ENCODE results near the gene TNFRSF11A.

The TNFRSF11A gene

DNA sequence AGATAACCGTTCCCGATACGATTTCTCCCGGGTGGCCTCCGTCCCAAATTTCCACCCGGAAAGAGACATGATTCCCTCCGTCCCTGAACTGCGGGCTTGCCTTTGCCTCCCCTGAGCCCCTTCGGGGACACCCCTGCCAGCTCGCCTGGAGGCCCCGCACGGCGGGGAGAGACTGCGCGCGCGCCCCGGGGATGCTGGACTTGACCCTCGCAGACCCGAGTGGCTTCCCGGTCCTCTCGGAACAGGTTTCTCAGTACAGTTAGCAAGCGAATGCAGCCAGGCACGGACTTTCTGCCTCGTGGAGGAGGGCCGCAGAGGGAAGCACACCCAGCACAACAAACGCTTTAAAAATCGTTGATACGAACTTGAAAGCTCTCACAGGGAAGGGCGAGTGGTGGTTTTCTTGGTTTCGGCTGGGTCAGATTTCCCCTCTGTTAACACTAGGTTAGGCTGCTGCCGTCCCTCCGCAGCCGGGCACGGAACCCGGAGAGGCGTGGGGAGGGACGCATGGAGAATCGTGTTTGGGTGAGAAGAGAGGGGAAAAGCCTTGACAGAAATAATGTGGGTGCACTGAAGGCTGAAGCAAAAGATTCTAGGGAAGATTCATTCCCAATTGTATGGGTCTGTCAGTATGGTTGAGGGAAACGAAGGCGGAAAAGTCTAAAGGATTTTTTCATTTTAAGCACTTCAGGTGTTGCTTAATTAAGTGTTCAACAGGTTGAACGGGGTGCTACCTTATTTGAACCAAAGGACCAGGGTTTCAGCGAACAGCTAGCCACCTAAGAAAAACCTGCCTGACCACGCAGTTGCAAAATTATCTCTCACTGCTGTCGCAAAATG, 916 bp downstream of the TNFRSF11A start:
- no peak for DNase-seq

DNA sequence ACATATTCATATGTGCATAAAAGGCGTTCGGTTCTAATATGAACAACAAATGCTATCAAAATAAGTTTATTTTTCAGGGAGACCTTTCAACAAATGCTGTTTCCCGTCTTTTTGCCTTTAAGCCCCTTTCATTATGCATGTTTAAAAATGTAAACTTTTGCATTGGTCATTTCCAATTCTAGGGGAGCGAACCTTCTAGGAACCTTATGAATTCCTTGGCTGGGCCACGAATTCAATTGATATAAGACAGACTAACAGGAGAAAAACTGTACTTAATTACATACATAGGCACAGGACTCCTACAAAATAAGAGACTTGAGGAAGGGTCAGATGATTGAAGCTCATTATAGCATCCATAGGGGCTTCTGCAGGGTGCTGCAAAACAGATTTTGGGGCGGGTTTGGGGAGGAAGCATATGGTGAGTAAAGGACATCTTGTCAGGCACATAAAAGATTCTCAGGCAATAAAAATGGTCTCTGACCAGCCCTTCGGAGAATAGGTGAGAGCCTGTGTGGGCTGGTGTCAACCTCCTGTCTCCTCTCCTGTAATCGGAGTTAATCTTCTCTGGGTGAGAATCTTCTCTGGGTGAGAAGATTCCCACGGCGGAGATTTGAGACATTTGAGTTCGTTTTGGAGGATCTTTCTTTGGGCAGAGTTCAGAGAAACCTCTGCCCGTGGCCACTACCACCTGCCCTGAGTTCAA, 1.7 kb downstream of the TNFRSF11A start:
- DNase-seq = no peak

DNA sequence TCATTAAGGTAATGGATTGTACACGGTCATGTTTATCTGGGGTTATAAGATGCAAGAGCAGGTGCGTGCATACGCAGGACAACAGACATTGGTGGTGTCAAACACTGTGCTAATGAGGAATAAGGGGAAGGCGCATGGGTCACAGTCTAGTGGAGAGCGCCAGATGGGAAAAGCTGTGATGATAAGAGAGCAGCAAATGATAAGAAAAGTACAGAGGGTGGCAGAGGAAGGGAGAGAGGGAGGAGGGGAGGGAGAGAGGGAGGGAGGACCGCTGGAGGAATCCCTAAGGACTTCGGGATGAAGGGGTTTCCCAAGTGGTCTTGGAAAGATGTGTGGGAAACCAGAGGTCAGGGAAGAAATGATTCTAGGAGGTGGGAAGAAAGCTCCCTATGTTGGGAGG, 2.9 kb downstream of the TNFRSF11A start:
- DNase-seq = no peak

DNA sequence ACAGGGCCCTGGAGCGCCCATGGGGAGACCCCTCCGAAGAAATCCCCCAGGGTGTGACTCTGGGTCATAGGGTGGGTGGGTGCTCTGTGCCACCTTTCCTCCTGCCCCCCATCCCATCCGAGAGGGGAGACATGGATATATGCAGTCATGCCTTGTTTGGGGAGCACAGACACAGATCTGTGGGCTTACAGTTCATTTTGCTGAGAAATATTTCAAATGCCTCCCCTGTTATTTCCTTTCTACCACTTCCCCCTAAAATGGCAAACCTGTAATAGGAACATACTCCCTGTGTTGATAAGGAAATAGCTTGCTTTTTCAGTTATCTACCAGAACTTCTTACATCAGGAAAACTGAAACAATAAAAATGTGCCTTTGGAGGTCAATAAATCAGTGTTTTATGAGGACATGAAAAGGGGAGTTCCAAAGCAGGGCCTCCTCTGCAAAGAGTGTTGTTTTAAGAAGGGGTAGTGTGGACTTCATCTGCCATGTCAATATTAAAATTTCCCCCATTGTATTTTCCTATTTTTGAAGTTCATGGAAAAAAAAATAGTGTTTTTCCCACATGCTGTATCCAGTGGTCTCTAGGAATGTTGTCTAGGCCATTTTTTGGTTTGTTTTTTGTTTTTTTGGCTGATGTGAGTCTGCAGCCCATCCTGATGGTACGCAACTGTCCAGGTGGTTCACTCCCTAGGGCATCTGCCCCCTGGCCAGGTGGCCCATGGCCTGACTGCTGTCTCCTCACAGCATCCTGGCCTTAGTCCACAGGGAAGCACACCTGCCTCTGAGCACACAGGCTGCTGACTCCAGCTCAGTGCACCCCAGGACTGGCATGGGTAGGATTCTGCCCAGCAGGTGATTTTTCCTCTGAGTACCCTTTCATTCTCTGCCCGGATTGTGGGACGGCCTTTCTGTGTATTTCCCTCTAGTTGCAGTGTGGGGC, 3.7 kb downstream of the TNFRSF11A start:
- no peak for DNase-seq

DNA sequence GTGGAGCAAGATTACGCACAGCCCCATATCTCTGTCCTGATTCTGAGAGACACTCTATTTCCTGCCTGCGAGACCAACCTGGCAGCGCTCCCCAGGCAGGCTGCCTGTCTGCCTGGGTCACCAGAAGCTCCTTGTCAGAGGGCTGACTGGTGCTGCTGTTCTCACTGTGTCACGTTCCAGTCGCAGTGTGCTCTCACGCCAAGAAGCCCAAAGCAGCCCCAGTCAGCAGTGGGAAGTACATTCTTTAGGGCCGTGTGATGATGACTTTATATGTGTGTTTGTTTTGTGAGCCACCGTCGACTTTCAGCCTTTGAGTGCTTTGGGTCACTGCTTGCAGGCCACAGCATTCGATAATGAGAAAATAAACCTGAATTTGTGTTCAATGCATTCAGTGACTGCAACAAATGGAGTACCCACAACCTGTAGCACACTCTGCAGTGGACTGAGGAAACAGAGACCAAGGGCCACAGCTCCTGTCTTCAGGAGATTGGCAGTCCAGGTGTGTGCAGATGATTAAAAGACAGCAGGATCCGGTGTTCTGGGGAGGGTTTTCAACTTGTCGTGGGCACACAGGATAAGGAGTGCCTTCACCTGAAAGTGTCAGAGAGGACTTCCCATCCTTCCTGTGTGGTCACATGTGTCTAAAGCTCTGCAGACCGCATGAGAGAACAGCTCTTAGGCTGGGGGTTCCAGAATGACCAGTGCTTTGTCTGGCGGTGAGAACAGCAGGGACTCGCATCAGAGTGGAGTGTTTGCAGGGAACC, 4.8 kb downstream of the TNFRSF11A start:
- no peak for DNase-seq

DNA sequence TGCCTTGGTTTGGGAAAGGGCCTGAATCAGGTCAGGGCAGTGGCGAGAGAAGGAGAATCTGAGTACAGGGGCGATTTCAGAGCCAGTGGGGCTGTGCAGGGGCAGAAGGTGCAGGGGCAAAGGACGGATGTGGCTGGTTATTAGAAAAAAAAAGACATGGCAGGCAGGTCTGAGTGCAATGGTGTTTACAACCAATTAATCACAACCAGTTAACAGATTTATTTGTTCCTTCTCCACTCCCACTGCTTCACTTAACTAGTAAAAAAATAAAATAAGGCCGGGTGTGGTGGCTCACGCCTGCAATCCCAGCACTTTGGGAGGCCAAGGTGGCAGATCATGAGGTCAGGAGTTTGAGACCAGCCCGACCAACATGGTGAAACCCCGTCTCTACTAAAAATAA, 5.5 kb downstream of the TNFRSF11A start:
- DNase-seq = no peak

- no peak for DNase-seq
Observed at GRCh38 chr18:62331581-62332356, 6.7 kb downstream of the TNFRSF11A start.

DNA sequence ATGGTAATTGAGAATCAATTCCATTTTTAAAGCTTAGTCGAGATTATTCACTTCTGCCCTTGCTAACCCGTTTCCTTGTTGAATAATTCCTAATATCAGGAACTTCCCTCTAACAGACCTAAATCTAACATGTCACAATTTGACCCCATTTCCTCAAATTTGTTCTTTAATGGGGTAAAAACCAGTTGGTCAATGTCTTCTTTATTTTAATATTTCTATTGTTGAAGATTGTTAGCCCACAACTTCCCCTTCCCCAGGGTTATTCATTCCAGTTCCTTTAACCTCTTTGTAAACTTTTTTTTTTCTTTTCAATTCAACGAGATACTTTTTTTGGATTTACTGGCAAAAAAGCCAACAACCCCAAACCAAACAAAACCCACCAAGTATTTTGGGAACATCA, 7.3 kb downstream of the TNFRSF11A start:
- DNase-seq = no peak

DNA sequence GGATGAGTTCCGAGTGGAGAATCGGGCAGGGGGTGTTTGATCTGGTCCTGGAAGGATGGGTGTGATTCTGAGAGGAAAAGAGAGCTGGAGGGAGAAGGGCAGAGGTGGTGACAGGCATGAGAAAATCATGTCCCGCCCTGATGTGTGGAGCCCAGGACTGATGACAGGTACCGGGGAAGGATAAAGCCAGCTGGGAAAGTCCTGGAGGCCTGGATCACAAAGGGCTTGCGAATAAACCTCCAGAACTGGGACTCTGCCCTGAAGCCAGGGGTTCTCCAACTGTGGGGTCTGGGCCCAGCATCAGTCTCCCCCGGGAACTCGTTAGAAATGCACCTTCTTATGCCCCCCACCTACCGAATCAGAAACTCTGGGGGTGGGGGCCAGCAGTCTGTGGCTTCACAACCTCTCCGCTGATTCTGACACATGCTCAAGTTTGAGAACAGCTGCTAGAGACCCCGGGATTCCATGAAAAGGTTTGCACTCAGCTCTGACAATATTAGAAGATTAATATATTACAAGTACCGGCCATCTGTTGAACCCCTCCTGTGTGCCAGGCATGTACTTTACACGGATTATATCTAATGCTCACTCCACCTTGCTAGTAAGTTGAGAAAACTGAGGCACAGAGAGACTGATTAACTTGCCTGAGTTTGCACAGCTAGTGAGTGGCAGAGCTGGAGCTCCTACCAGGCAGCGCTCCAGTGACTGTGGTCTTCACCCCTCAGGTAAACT, 8.0 kb downstream of the TNFRSF11A start:
- DNase-seq = no peak

- no peak for DNase-seq
Observed at GRCh38 chr18:62334120-62334519, 9.0 kb downstream of the TNFRSF11A start.

DNA sequence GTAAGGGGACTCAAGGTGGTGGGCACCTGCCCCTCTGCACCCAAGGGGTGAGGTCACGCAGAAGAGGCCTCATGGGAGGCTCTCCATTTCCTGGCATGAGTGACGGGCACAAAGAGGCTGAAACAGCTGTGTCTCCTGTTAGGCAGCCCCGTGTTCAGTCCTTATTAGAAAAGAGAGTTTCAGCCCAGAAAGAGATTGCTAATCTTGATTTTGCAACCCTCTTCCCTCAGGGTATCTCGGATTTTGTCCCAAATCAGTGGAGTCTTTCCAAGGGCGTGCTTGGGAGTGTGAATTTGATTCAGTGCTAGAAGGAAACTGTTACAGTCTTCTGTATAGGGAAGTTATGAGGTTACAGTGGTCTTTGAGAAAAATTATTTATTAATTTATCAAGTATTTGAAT, 10.4 kb downstream of the TNFRSF11A start:
- no peak for DNase-seq

DNA sequence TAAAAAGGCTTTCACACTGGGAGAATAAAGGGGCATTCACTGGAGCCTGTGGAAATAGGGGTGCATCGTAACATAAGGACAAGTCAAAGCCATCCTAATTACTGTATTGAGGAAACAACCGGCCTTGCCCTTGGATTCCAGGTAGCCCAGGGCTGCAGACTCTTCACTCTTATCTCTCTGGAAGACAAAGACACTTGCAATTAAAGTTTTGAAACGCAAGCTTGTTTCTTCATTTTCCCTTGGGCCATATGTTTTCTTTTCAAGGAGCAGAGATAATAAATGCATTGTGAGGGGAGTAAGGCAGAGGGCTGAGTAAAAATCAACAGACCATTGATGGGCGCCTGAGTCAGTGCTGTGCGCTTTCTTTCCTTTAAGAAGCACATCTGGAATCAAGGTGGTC, 11.5 kb downstream of the TNFRSF11A start:
- no peak for DNase-seq

DNA sequence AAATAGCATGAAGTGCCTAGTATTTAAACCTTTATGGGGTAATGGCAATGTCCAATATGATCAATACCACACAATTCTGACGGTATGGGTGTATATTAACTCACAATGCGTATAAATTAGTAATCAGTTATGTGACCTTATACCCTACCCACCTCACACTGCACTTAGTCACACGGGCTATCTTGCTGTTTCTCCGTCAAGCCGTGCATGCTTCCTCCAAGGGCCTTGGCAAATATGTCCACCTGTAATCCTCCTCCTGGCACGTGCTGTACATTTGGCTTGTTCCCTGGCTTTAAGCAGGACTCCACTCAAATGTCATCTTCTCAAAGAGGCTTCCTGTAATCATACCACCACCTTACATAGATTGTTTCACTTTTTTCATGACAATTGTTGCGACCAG, 12.2 kb downstream of the TNFRSF11A start:
- no peak for DNase-seq

DNA sequence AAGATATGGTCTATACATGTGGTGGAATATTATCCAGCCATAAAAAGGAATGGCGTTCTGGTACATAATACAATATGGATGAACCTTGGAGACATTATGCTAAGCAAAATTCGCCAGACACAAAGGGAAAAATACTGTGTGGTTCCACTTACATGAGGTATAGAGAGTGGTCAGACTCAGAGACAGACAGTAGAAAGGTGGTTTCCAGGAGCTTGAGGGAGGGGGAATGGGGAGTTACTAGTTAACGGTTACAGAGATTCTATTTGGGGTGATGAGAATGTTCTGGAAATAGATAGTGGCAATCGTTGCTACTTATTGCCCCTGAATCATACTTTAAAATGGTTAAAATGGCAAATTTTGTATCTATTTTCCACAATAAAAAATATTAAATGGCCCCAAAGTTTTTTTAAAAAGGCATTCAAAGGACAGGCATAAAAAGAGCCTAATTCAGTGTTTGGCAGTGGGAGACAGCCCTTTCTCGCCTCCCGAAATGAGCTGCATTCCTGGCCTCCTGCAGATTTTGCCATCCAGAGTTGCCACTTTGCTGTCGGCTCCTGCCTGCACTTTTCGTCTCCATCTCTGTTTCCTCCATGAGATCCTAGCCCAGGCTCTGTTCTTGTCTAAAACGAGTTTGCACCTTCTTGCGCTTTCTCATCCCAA, 13.5 kb downstream of the TNFRSF11A start:
- no peak for DNase-seq

GRCh38 chr18:62339106-62339988, 14.2 kb downstream of the TNFRSF11A start:
- DNase-seq = no peak

DNA sequence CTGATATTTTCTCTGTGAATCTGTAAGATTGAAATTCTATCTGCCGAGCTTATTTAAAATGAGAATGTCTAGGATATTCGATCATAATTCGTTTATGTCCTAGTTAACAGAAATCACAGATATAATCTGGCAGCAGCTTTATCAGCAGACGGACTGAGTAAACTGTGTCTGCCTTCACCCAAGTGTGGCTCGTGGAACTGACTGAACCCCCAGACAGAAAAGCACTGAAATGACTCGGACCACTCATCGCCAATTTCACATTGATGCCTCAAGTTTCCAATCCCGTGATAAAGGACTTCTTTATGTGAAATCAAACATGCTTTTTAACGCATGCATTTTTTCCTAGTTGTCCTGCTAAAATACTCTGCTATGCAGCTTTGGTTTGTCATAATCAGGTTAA, 15.9 kb downstream of the TNFRSF11A start:
- DNase-seq = no peak

- no peak for DNase-seq
Observed at GRCh38 chr18:62341473-62341872, 16.4 kb downstream of the TNFRSF11A start.

GRCh38 chr18:62342884-62343283, 17.8 kb downstream of the TNFRSF11A start:
- DNase-seq = no peak

GRCh38 chr18:62343316-62343715, 18.2 kb downstream of the TNFRSF11A start:
- no peak for DNase-seq
